D721Med (cell line): ENCODE data around the gene PAH.

Experiments used
- DNase-seq: peaks from one replicate; pipeline ENCODE4 v3.0.0; 2011; ENCODE audit warnings: low spot score; ENCODE audit not compliant: insufficient read length
- FAIRE-seq: peaks from 2 replicates; lab custom pipeline; 2011; peaks lifted over from hg19 to GRCh38; lab: Jason Lieb, UNC
- TF ChIP-seq, protein P1 (sequence below): IDR thresholded peaks from 2 replicates; pipeline ENCODE4 v1.5.1; 2012; ENCODE audit warnings: mild to moderate bottlenecking, control low read depth; ENCODE audit not compliant: insufficient read depth; ENCODE audit errors: missing control alignments

PAH gene

DNA sequence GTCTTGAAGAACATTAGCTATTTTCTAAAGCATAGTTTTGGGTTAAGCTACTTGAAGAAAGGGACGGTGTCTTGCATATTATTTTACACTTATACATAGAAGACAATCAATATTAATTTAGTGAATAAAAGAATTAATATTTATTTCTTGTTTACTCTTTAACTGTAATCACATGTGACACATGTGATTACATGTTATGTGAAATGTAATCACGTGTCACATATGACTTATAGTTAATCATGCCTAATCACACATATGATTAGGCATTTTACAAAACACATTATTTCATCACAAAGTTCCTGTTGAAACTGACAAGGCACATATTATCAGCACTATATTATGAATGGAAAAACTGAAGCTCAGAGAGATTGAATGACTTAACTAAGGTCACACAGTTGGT, 4.8 kb downstream of the PAH start:
- no peak for FAIRE-seq
- no peak for DNase-seq
- TF ChIP-seq, protein P1, sequence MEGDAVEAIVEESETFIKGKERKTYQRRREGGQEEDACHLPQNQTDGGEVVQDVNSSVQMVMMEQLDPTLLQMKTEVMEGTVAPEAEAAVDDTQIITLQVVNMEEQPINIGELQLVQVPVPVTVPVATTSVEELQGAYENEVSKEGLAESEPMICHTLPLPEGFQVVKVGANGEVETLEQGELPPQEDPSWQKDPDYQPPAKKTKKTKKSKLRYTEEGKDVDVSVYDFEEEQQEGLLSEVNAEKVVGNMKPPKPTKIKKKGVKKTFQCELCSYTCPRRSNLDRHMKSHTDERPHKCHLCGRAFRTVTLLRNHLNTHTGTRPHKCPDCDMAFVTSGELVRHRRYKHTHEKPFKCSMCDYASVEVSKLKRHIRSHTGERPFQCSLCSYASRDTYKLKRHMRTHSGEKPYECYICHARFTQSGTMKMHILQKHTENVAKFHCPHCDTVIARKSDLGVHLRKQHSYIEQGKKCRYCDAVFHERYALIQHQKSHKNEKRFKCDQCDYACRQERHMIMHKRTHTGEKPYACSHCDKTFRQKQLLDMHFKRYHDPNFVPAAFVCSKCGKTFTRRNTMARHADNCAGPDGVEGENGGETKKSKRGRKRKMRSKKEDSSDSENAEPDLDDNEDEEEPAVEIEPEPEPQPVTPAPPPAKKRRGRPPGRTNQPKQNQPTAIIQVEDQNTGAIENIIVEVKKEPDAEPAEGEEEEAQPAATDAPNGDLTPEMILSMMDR, result no peak

DNA sequence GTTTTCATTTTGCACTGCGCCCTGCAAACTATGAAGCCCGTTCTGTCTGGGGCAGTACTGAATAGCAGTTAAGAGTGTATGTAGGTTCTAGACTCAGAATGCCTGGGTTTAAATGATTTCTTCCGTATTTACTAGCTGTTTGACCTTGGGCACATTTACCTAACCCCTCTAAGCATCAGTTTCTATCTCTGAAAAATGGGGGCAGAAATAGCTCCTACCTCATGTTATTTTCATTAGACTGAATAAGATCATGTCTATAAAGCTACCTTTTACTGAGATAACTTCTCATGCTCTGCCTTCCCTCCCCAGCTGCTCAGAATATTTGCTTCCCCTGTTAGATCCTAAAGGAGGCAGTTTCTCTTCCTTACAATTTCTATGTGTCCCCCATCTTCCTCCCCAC, 5.7 kb downstream of the PAH start:
- DNase-seq, result no peak
- no peak for FAIRE-seq
- TF ChIP-seq, protein P1, result no peak

DNA sequence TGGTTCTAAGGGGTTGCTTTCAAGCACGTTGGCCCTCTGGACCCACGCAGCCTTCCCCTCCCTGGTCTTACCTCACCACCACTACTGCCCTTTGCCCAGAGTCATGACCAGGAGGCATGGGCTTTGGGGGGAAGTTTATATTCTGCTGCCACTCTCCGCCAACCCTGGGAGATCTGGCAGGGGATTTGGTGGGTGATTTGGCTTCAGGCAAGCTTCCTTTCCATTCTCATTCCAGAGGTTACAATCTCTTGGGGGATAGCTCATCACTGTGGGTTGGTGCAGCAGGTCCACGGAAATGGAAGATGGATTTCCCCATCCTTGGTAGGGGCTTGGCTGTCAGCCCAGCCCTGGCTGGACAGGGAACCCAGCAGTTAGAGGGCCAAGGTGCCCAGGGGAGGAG, 6.3 kb downstream of the PAH start:
- DNase-seq, result no peak
- FAIRE-seq, result no peak
- TF ChIP-seq, protein P1, result no peak

DNA sequence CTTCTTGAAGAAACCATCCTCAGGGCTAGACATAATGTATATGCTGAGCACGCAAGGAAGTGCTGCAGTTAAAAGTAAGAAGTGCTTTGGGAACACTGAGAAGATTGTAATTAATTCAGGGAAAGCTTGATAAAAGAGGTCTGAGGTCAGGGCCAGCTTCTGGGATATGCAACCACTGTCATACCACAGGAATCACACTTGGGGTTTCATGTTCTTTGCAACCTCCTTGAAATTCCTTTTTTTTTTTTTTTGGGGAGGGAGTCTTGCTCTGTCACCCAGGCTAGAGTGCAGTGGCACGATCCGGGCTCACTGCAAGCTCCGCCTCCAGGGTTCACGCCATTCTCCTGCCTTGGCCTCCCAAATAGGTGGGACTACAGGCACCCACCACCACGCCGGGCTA, 6.9 kb downstream of the PAH start:
- DNase-seq, result no peak
- no peak for FAIRE-seq

DNA sequence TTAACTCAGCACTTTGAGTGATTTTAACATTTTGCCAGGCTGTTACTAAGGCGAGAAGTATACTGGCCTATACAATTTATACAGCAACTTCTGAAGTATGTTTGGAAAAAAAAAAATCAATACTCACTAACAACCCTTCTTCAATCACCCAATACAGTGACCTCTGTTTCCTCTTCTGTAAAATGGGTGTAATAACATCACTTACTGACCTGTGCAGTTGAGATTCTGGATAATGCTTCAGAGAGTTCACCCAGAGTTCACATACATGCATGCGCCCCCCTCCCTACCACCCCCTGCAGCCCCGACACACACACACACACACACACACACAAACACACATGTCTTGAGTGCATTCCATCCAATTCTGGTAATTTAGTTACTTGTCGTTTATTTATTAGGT, 9.1 kb downstream of the PAH start:
- no peak for FAIRE-seq
- TF ChIP-seq, protein P1, result no peak
- no peak for DNase-seq

More for the DNA sequence above, 6.9 kb downstream of the PAH start:
- TF ChIP-seq, protein P1, result no peak

DNA sequence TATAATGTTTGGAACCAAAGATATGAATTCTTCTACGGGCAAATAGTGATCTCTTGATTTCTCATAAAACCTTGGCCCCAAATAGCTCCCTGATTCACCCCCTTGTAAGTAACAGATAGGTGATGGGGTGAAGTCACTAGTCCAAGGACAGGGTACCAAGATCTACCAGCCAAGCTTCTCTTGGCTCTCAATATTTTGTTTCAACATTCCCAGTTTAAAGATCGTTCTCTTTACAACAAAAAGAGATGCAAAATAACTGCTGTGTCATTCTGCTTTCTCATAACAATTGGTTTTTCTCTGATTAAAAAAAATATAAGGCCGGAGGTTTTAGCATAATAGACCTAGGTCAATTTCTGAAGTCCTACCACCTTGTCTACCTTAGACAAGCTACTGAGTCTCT, 11.8 kb downstream of the PAH start:
- FAIRE-seq (no peak), DNase-seq (no peak)
- TF ChIP-seq, protein P1, result no peak

DNA sequence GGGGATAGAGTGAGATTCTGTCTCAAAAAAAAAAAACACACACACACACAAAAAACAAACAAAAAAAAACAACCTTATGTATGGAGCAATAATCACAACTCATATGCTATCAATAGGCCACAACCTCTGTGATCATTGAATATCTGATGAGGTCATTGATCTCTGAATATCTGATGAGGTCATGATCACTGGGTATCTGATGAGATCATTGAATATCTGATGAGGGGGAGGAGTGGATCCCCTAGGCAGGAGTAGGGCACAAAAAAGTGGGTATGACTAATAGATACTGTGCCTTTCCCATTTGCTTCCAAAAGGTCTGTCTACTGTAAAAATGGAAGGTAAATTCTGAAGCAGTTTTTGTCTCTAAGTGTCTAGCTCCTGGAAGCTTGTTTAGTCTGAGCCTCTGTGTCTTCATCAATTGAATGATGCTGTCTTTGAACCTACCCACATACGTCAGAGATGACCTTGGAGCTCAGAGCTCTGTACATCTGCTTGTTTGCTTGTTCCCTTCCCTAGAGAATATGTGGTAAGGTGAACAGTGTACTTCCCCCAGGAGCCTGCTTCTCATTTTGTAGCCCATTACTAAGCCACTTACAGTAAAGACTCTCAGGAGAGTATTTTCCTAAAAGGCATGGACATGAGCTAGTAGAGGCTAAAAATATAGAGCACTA, 13.6 kb downstream of the PAH start:
- DNase-seq (no peak), FAIRE-seq (no peak)
- TF ChIP-seq, protein P1, result no peak
